ENCODE measurements around the gene RPS6KA4.

The RPS6KA4 gene

DNA sequence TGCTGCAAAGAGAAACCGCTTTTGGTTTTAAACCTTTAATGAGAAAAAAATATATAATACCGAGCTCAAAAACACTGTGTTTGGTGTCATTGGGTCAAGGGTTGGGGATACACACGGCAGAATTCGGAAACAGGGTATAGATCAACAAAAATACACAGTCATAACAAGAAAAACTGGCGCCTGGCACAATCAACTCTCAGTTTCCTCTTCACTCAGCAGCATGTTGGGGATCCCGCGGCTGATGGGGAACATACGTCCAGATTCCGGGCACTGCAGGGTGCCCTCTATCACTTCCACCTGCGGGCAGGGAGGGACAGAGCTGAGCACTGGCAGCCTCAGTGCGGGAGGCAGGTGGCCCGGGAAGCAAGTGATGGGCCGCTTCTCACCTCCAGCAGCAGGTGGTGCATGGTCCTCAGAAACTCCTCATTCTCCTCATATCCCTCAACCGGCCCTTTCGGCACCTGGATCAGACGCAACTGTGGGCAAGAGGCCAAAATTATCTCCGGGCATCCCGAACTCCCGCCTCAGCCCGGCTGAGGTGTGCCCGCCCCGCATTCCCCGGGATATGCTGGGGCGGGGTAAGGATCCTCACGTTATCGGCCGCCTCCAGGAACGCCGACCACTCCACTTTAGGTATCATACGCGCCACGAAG, 42.2 kb upstream of the RPS6KA4 start:
- TF ChIP-seq, protein P1, sequence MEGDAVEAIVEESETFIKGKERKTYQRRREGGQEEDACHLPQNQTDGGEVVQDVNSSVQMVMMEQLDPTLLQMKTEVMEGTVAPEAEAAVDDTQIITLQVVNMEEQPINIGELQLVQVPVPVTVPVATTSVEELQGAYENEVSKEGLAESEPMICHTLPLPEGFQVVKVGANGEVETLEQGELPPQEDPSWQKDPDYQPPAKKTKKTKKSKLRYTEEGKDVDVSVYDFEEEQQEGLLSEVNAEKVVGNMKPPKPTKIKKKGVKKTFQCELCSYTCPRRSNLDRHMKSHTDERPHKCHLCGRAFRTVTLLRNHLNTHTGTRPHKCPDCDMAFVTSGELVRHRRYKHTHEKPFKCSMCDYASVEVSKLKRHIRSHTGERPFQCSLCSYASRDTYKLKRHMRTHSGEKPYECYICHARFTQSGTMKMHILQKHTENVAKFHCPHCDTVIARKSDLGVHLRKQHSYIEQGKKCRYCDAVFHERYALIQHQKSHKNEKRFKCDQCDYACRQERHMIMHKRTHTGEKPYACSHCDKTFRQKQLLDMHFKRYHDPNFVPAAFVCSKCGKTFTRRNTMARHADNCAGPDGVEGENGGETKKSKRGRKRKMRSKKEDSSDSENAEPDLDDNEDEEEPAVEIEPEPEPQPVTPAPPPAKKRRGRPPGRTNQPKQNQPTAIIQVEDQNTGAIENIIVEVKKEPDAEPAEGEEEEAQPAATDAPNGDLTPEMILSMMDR (IDR thresholded peaks at IDR 0.05; ENCODE audit: control extremely low read depth, extremely low read depth, low read depth, missing control alignments), result no peak
- CTCF ChIA-PET, result interaction anchor here (1.2 to 4.5 kb wide), 12 partner anchors 9 to 45 kb away, joined by 4 to 71 read pairs (median 10); partner anchors contain the start of genes ESRRA and RPS6KA4
- DNase-seq (ENCODE audit: extremely low spot score), result no peak
- POLR2A ChIA-PET, result interaction anchor here (0.8 to 2.2 kb wide), 10 partner anchors 9 to 131 kb away, joined by 3 to 18 read pairs (median 7); partner anchors contain the start of genes ESRRA, FKBP2 and STIP1

DNA sequence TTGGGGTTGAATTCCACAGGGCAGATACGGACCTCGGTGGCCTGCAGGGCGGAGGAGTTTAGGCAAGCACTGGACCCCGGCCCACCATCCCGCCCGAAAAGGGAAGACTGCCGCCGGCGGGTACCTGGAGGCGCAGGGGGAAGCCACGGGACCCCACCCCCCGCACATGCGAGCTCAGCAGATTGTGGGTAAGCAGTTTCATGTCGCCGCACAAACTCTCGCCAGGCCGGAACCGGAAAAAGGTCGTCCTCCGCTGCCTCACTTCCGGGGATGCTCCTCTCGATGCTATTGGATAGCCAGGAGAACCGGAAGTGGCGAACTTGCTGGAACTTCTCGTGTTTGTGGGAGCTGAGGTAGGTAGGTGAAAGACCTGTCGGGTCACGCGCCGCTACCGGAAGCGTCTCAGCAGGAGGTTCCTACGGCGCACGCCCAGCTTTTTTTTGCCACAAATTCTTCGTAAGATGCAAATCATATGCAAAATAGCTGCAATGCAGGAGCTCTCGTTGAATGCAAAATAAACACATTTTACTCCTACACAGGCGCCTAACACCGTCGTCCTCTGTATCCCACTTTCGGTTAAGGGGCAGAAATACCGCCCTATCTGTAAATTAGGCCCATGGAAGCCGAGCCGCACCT, 41.5 kb upstream of the RPS6KA4 start, which contains the start of gene TRMT112:
TRMT112 (minus strand) TSS at position 235 of the 636 bp plus-strand sequence; CDS start at position 202, 33 bp downstream.
- DNase-seq (ENCODE audit: extremely low spot score), result peak; percentile 93
- ChIA-PET POLR2A (interaction anchor here (0.5 to 2.2 kb wide), 16 partner anchors 8 to 140 kb away, joined by 3 to 18 read pairs (median 6); partner anchors contain the start of genes ESRRA, FKBP2, STIP1 and VEGFB), CTCF (interaction anchor here (0.7 to 4.5 kb wide), 18 partner anchors 10 to 165 kb away, joined by 3 to 71 read pairs (median 6); partner anchors contain the start of genes CCDC88B, ESRRA and RPS6KA4)
- TF ChIP-seq, protein P1 (IDR thresholded peaks at IDR 0.05; ENCODE audit: control extremely low read depth, extremely low read depth, low read depth, missing control alignments), result no peak

DNA sequence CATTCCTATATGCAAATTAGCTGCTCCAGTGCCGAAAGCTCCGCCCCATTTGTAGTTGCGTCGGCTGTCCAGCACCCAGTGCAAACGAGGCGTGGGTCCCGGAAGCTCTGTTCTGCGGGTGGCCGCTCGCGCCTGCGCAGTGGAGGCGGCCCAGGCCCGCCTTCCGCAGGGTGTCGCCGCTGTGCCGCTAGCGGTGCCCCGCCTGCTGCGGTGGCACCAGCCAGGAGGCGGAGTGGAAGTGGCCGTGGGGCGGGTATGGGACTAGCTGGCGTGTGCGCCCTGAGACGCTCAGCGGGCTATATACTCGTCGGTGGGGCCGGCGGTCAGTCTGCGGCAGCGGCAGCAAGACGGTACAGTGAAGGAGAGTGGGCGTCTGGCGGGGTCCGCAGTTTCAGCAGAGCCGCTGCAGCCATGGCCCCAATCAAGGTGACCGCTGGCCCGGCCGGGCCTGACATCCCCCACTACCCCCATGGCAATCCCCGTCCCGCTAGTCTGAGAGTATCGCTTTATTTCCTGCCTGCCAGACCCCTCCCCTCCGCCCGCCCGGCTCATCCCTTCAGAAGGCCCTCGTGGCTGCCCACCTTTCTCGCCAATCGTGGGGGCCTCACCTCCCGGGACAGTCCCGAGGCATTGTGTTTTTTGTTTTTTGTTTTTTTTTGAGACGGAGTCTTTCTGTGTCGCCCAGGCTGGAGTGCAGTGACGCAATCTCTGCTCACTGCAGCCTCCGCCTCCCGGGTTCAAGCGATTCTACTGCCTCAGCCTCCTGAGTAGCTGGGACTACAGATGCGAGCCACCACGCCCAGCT, 40.8 kb upstream of the RPS6KA4 start, which contains the start of gene PRDX5:
PRDX5 (plus strand) TSS at position 161 of the 805 bp plus-strand sequence; CDS start at position 256, 95 bp downstream.
- ChIA-PET POLR2A (interaction anchor here (0.5 to 2.2 kb wide), 15 partner anchors 9 to 141 kb away, joined by 3 to 18 read pairs (median 6); partner anchors contain the start of genes ESRRA, FKBP2, STIP1 and VEGFB), CTCF (interaction anchor here (0.7 to 4.5 kb wide), 18 partner anchors 9 to 165 kb away, joined by 3 to 71 read pairs (median 6); partner anchors contain the start of genes CCDC88B, ESRRA and RPS6KA4)
- DNase-seq (ENCODE audit: extremely low spot score), result peak; percentile 97
- TF ChIP-seq, protein P1 (IDR thresholded peaks at IDR 0.05; ENCODE audit: control extremely low read depth, extremely low read depth, low read depth, missing control alignments), result peak; percentile 63

DNA sequence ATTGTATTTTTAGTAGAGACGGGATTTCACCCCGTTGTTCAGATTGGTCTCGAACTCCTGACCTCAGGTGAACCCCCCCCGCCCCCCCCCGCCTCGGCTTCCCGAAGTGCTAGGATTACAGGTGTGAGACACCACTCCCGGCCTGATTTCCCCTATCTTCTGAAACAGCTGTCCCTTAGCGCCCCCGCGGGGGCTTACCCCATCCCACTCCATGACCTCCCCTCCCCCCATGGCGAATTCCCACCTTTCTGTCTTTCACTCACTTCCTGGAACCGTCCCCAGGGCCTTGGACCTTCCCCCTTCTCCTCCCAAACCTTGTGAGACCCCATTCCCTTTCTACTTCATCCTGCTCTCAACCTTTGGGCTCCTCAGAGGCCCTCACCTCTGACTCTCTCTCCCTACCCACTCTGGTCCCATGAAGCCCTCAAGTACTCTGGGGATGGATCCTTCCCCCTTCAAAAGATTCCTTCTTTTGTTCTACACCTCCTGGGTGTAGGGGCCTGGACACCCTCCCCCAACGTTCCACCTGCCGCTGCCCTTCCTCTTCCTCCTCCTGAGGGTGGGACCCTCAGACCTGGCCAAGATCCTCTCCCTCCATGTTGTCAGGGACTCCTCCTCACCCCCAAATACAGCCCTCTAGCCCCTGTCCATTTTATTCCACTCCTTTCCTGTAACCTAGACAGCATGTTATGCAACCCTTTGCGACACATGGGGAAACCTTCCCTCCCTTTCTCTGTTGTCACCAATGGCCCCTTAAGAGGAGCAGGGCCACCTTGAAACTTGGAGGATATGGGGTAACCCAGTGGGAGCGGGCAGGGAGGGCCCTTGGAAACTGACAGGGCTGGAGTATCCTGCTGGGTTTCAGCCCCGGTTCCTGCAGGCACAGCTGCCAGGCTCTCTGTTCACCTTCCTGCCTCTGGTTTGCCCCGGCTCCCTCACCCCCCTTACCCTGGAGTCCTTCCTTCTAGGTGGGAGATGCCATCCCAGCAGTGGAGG, 39.9 kb upstream of the RPS6KA4 start:
- TF ChIP-seq, protein P1 (IDR thresholded peaks at IDR 0.05; ENCODE audit: control extremely low read depth, extremely low read depth, low read depth, missing control alignments), result no peak
- CTCF ChIA-PET, result interaction anchor here (1.7 to 4.5 kb wide), 6 partner anchors 13 to 41 kb away, joined by 9 to 71 read pairs (median 24); partner anchors contain the start of genes ESRRA and RPS6KA4
- POLR2A ChIA-PET, result interaction anchor here (1.6 to 2.2 kb wide), 3 partner anchors 13 to 16 kb away, joined by 10 to 18 read pairs (median 18); partner anchors contain the start of gene ESRRA
- no peak for DNase-seq (ENCODE audit: extremely low spot score)

DNA sequence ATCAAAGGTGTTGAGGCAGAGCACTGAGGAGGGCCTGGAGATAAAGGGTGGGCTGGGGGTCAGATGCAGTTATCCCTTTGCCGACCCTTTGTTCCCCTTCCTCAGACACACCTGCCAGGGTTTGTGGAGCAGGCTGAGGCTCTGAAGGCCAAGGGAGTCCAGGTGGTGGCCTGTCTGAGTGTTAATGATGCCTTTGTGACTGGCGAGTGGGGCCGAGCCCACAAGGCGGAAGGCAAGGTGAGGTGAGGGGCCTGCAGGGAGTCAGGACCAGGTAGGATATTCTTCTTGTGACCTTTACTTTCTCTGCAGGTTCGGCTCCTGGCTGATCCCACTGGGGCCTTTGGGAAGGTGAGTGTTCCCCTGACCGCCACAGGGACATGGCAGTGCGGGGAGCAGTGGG, 38.4 kb upstream of the RPS6KA4 start:
- TF ChIP-seq, protein P1 (IDR thresholded peaks at IDR 0.05; ENCODE audit: control extremely low read depth, extremely low read depth, low read depth, missing control alignments), result no peak
- DNase-seq (ENCODE audit: extremely low spot score), result no peak
- POLR2A ChIA-PET, result no interaction called here
- CTCF ChIA-PET, result no interaction called here

Data from GM10248 (cell line).